Hepatic stellate cell (primary cell): Measurements from ENCODE around the gene CCNK.
A peak's percentile ranks its signal among the peaks of the same experiment; 100 is the strongest.

Experiments
- DNase-seq: peaks from one replicate; pipeline ENCODE4 v3.0.0; 2011; ENCODE audit warnings: low spot score

Gene CCNK

DNA sequence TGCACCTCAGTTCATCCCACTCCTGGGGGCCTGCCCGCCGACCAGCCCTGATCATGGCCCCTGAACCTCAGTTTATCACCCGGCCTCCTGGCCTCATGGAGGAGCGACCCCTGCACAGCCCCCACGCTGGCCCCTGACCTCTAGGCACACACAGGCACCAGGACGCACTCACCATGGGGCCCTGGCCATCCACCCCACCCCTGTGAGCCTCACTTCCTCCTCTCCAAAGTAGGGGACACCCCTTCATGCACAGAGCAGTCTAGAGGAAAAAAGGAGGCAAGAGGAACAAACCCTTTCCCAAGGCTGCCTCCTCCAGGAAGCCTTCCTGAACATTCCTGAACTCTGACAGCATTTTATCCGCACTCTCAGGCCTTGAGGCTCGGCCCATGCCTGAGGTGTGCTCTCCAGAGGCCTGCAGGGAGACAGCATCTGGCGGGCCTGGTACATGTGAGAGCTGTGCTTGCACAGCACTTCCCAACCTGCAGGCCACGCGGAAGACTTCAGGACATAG is 39.4 kb downstream of the CCNK start:
- no peak for DNase-seq

DNA sequence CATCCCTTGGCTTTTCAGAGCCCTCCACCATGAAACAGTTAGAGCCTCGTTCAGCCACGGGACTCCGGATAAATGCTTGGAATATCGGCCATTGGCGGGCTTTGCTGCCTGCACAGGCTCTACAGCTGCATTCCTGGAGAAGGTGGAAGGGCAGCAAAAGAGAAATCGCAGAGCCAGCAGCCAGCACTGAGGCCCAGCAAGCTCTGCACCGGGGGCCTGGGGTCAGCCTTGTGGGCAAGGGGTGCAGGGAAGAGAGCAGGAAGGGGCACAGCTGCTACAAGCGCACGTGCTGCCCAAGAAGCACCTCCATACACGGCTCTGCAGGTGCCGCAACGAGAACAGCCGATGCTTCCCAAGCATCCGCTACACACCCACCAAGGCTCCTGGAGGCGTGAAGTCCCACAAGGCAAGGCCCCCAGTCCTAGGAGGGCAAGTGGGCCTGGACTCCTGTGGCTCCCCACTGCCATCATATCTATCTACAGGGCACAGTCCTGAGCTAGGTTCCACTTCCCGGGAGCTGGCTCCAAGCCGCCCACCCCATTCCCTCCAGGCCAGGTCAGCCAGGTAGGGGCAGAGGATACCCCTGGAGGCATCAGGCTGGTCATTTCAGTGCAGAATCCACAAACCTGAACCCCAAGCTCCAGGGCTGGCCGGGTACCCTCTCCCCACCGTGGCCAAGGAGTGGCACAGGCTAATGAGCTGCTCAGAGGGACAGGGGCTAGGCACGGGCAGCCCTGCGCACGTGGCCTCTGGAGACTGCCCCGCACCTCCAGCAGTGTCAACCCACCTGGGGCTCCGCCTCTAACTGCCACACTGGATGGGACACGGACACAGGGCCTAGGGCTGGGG is 40.2 kb downstream of the CCNK start:
- DNase-seq: no peak

DNA sequence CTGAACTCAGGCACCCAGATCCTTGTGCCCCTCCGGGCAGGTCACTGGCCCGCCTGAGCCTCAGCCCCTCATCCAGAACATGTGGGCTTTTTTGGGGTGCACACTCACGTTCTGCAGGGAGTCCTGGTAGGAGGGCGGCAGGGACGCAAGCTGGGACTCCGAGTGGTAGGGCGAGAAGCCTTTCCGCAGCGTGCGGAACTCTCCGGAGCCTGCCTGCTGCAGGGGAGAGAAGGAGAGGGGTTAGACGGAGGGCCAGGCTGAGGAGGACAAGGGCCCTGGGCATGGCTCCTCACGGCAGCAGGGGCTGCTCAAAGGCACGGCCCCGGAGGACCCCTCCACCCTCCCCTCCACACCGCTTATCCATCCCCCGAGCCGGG is 40.8 kb downstream of the CCNK start:
- DNase-seq: no peak

DNA sequence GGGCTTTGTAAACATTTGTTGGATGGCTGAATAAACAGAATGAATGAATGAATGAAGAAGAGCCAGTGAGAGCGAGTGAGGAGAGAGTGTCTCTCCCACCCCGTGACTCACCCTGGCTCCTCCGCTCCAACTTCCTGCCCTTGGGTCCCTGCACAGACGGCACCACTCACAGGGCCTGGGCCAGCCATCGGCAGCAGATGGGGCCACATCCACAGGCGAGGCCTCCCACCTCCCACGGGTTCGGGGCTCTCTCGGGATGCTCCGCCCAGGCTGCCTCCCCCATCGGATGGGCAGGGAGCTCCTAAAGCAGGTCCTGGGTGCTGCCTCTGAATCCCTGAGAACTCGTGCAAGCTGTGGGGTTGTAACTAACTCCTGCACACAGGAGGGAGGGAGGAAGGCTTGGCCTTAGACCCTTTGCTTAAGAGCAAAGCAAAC is 41.3 kb downstream of the CCNK start:
- peak; percentile 85 for DNase-seq

DNA sequence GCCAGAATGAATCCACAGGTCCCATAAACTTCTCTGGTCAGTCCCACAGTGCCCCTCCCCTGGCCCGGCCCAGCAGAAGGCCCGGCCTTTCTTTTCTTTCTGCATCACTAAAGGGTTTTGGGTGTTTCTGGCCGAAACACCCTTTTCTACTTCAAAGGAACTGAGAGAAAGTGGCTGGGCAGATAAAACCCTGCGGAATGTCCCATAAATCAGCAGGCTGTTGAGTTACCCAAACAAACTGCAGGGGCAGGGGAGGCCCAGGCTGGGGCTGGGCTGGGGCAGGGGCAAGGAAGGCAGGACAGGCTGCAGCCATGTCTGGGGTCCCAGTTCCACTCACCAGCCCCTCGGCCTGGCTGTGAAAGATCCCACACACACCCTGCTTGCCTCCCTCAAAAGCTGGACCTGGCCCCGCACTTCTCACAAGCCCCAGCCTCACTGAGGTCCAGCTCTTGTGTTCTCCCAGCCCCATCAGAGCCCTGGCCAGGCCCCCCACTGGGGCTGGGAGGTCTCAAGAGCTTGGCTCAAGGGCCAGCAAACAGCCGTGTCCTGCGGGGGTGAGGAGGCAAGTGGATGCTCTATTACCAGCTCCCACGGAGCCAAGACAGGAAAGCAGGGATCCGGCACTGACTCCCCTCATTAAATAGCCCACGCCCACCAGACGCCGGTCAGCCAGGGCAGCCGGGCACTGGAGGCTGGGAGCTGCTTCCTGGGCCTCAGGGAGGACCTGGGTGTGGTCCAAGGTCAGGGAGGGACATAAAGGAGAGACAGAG is 41.9 kb downstream of the CCNK start:
- no peak for DNase-seq

DNA sequence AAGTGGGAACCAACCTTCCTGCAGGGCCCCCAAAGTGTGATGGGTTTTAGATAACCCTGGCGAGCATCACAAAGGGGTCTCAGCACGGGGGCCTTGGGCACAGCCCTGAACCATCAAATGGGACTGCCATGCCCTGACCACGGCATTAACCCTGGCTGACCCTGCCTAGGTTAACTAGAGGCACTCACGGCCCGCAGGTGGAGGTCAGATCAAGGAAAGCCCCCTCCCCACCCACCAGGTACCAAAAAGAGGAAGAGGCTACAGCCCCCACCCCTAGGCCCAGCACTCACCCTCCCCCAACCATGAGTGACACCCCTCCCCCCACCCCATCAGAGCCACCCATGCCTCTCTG is 42.5 kb downstream of the CCNK start:
- no peak for DNase-seq

DNA sequence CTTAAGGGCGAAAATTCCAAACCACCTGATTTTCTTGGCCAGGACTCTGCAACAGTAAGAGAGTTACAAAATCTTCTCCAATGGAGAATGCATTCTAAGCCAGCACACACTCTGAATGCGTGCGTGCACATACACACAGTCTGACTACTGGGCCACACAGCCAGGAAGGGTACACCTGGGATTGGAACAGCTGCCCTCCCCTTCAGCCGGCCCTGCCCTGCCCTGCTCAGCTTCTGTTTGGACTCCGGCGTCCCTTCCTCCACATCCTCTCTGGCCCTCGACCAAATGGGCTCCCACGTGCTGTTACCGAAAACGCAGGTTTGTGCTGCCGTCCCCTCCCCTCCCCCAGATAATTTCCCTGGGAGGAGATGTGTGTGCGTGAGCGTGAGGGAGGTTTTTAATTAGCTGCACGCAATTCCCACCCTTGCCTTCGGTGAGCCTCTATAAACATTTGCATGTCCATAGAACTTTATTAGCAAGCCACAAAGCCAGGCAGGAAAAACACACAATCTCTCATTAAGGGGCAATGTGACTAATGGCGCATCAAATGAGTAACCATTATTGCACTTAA is 43.0 kb downstream of the CCNK start:
- no peak for DNase-seq

DNA sequence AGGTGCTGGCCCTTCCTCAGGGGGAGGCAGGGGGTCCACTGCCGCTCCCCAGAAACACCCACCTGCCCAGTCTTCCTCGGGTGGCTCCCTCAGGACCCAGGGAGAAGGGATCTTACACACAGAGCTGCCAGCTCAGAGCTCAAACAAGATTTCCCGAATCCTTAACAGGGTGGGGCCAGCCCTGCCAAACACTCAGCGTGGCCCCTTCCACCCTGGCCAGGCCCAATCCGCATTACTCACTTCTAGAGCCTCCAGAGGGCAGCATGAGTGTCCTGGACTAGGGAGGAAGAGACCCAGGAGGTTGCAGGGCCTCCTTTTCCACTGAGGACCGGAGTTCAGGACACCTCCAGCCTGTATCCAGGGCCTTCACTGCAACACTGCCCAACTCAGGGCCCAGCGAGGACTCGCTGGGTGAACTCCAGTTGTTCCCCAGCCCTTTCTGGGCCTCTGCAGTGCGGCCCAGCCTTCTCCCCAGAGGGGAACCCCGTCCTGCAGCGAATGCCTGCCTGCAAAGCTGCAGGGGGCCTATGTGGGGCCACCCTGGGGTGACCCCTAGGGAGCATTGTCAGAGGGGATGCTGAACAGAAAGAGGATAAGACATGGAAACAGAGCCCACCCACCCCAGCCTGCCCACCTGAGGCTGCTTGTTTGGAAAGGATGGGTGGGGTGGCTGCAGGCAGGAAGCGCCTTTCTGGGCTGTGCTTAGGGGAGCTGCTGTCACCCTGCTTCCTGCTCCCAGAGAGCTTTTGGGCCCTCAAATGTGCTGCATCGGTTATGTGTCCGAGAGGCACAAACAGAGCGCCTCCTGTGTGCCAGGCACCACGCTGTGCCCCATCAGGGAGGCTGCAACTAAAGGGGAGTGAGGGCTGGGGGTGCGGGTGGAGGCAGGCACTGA is 43.8 kb downstream of the CCNK start:
- DNase-seq: peak; percentile 72

DNA sequence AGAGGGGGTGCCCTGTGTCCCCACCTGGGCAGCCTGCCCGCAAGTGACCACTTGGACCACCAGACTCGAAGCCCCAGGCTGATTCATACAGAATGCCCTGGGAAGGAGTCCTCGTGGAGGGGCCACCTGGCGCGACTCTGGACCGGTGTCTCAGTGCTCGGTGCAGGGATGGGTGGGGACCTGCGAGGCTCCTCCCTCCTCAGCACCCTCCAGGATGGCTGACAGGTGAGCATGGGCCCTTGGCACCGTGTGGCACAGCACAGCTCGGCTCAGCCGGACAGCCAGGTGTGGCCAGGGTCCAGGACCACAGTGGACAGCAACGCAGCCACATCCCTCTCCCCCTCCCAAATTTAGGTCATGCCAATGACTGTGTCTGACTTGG is 44.5 kb downstream of the CCNK start:
- no peak for DNase-seq

DNA sequence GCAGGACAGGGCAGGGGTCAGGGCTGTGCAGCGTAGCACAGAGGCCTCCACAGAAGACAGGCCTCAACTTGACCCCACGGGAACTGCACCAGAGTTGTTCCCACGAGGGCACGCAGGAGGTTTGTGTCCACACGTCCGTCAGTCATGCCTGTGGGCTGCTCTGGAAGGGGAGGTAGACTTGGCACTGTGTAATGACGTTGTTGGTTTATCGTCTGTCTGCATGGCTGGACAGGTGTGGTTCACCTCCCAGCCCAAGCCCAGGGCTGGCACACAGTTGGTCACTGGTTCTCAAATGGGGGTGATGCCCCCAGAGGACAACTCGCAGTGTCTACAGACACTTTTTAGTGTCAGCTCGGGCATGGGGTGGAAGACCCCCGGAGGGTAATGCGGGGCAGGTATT is 45.8 kb downstream of the CCNK start:
- DNase-seq: no peak

DNA sequence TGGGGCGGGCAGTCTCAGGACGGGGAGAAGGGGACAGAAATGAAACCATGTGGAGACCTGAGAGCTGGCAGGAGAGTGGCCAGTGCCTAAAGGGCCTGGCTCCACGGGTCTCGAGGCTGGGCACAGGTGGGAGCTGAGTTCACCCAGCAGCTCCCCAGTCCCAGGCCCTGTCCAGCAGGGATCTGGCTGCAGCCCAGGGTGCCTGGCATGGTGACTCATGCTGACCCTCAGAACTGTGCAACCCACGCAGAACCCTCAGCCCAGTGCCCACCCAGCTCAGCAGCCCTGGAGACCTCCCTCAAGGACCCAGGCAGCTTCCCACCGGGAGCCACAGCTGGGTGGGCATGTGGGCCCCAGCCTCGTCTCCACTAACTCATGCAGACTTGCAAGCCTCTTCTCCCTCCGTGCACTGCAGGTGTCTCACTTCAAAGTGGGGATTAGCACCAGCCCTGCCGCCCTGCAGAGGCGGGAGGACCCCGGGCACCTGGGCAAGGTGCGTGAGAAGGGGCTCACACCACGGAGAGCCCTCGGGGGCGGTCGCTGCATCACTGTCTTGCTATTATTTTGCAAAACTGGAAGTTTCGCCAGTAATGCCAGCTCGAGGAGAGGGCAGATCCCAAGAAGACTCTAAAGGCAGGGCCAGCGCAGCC is 46.3 kb downstream of the CCNK start:
- DNase-seq: no peak

DNA sequence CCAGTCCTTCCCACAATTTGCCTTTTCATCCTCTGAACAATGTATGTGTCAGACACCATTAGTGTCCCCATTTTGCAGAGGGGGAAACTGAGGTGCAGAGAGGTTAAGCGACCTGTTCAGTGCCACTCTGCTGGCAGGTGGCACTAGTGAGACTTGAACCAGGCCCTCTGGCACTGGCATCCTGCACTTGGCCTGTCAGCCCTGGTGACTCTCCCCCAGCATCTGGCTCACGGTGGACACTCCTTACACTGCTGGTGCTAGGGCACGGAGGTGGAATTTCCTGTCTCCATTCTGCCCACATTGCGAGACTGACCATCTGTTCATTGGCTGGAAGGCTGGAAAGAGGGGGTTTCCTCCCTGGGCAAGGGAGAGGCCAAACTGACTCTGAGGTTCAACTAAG is 48.7 kb downstream of the CCNK start:
- no peak for DNase-seq

DNA sequence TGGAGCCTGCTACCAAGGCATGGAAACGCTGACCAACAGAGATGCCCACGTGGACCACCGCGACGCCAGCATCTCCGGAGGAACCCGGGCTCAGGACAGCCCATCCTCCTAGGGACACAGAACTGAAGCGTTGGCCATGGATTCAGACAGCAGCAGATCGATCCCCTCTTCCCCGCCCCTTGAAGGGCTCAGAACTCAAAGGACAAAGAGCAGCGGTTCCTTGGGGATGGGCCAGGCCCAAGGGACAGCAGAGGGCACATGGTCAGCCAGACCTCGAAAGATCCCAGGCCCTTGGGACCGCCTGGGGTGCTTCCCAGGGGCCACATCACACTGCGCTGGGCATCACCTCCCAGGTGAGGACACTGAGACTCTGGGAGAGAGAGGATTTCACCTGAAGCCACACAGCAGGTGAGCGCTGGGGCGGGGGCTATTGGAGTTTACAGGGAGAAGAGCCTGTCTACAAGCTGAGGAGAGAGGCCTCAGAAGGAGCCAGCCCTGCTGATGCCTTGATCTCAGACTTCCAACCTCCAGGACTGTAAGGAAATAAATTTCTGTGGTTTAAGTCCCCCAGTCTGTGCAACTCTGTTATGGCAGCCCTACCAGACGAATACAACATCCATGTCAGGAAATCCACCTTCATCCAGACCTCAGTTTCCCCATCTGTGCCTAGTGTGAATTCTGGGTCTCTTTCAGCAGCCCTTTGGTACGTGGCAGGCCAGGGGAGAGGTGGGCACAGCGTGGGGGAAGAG is 49.4 kb downstream of the CCNK start:
- no peak for DNase-seq

DNA sequence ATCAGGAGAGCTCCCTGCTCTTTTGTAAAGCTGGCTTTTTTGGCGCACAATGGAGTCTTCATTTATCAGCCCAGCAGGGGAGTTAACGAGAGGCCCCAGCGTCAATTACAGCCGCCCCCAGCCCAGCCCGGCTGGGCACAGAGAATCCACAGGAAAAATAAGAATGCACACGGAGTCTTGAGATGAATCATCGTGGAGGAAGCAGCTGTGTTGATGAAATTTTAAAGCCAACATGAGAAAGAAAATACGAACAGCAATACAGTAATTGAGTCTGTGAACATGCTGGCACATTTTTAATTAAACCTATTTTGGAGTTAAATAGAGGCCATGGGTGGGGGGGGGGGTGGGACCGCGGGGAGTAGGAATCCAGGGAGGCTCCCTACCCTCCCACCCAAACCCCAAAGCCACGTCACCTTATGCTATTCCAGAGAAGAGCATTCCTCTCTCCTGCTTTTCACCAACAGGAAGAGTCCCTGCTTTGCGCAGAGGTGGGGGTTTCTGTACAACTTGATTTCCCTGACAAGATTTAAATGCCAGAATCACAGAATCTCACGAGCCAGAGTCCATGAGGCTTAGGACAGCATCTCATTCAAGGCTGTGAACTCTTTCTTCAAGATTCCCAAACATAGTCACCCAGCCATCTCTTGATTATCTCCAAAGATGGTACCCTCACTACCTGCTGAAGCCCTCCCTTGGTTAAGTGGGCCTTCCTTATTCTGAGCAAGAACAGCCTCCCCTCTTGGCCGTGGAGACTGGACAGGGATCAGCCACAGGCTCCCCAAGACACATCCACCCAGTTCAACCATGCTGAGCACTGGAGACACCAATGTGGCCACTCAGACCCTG is 50.3 kb downstream of the CCNK start:
- peak; percentile 82 for DNase-seq

DNA sequence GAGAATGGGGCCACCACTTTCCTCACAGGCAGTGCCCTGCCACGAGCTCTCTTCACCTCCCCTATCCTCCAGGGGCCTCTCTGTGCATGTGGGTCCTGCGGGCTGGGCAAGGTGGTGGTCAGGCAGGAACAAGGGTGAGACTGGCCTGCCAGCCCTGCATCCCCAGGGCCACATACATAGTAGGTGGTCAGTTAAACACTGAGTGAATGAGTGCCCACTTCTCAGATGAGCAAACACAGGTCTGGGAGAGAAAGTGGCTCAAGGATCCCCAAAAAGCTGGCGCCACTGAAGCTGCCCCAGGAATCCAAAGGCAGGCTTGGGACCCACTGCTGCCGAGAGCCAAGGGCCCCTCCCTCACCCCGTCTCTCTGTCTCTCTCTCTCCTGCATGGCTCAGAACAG is 51.1 kb downstream of the CCNK start:
- DNase-seq: no peak

DNA sequence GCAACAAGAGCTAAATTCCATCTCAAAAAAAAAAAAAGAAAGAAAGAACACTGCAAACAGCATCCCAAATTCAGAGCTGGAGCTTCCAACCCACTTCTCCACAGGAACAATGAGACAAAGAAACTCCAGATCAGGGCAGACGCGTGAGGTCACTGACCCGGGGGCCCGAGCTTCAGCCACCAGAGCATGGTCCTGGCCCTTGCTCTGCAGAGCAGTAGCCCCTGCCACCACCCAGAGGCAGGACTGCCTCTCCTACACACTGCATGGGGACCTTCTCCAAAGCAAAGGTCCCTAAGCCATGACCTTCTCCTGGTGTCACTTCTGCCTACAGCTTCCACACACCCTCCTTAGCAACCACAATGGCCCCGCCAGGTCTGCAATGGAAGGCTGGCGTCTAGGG is 53.1 kb downstream of the CCNK start:
- no peak for DNase-seq

DNA sequence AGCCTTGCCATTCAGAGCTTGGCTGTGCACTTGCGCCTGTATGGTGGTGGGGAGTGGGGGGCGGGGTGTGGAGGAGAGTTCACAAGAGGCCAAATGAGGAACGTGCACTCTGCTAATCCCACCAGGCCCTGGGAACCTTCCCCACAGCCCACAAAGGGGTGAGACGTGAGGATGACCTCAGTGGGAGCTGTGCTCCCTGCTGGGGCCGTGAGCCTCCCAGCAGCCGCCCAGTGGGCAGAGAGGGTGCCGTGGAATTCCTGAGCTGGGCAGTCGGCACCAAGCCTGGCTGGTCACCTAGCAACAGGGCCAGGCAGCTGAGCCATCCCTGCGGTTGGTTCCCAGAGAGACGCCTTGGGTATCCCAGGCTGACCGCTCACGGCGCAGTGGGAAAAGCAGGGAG is 53.7 kb downstream of the CCNK start:
- DNase-seq: no peak

DNA sequence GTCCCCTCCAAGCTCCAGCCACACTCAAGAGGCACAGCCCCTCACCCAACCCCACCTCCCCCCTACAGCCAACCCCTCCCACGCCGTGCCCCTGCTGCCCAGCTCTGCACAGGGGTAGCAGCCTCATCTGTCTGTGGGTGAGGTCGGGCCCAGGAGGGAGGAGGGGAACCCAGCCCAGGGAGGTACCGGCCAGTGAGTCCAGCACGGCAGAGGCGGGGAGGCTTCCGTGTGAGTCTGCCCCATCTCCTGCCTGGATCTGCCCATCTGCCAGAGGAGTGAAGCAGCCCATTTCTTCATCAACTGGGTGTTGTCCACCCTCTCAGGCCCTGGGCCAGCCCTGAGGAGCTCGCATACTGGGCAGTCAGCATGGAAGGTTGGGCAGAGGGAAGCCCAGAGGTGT is 54.2 kb downstream of the CCNK start:
- DNase-seq: no peak

DNA sequence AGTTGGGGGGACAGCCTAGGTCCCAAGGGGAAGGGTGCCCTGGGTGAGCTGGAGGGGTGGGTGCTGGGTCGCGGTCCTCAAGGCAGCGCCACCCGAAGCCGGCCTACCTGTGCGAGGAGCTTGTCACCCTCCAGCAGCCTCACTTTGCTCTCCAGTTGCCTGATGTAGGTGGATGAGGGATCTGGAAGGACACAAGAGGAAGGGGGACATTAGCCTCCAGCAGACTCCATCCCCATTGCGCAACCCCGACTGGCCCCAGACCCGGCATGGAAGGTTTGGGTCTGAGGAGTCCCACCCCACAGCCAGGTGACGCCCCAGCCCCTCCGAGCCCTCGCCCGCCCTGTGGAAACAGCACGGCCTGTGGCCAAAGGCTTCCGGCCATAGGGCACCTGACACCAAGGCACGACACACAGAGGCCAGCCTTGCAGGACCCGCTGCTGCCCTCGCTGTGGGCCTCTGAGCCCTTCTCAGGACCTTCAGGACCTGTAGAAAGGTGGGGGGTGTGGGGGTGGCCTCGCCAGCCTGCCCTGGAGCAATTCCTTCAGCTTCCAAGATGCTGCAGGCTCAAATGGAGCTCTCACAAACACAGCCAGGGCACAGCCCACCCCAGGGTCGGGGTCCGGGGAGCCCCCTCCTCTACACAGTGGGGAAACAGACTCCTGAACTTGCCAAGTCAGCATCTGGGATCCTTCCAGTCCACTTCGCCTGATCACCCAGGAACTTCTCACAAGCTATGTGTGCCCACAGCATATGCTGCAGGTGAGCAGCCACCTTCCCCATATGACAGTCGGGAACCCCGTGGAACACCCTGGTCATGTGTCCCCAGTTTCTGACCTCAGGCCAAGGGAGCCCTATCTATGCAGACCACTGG is 54.9 kb downstream of the CCNK start:
- DNase-seq: no peak
